Measurements from ENCODE around the gene BSDC1. TPM values are rescaled to one million over a fixed set of nuclear protein-coding genes. Genes with fewer than 3 reads are reported as not detected.
"Not testable (repeated sequence)": the region's sequence is repeated elsewhere in the genome, so short reads cannot be mapped to it uniquely, and the experiment has no call there.

The BSDC1 gene
- total RNA-seq, 1 donor from 2014 or later, result 83.1 TPM

- intact Hi-C loops (cut with DNase I); DNase-seq (ENCODE audit: low spot score); ATAC-seq: not testable (repeated sequence)
These were observed 2.3 kb upstream of the BSDC1 start for GRCh38 chr1:32396524-32396923.

GRCh38 chr1:32394890-32395432 lies 720 bp upstream of the BSDC1 start:
- DNase-seq (ENCODE audit: low spot score), result no peak
- intact Hi-C loops (cut with DNase I), result no loop called here
- ATAC-seq, result peak; percentile 17

- no peak for DNase-seq (ENCODE audit: low spot score)
- peak; percentile 55 for ATAC-seq
- intact Hi-C loops (cut with DNase I), result no loop called here
These were observed 455 bp downstream of the BSDC1 start for GRCh38 chr1:32393832-32394140.

DNA sequence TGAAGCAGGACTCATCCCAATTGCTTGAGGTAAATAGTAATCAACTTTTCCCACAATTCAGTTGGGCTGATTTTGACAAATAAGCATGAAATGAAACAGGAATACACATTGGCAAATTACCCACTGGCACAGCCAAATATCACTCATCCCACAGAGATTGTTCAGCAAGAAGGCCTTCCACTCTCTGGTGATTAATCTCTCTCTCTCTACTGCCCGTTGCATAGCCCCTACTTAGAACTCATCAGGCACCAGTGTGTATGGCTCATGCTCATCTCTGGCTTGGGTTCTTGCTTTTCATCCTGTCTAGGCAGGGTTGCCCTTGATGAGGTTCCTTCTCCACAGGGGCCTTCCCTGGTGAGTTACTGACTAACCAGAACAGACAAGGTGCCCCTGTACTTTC lies 1.1 kb downstream of the BSDC1 start:
- intact Hi-C loops (cut with DNase I), result no loop called here
- DNase-seq (ENCODE audit: low spot score) (no peak), ATAC-seq (no peak)

DNA sequence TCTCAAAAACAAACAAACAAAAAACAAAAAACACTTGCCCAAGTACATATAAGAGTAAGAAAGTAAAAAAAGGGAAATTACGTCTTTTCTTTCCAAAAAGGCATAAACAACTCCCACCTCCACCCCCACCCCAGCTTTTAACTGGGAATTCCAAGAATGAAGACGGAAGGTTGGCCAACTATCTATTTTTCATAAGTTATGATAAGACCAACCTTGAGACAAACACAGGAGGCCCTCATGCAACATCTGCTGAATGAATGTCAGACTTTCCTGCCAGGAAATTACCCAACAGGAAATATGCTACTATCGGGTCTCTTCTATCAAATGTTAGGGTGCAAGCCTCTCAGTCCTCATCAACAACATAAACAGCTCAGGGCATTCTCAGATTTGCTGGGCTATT lies 1.9 kb downstream of the BSDC1 start:
- DNase-seq (ENCODE audit: low spot score), result no peak
- ATAC-seq, result no peak
- intact Hi-C loops (cut with DNase I), result no loop called here

GRCh38 chr1:32390904-32391870 lies 3.1 kb downstream of the BSDC1 start:
- ATAC-seq (no peak), DNase-seq (ENCODE audit: low spot score) (no peak)
- intact Hi-C loops (cut with DNase I), result no loop called here

- intact Hi-C loops (cut with DNase I), result no loop called here
- no peak for ATAC-seq
- no peak for DNase-seq (ENCODE audit: low spot score)
These were observed 5.6 kb downstream of the BSDC1 start for GRCh38 chr1:32388641-32389040.

- DNase-seq (ENCODE audit: low spot score) (no peak), ATAC-seq (no peak)
- intact Hi-C loops (cut with DNase I), result no loop called here
These were observed 7.4 kb downstream of the BSDC1 start for GRCh38 chr1:32386676-32387392.

DNA sequence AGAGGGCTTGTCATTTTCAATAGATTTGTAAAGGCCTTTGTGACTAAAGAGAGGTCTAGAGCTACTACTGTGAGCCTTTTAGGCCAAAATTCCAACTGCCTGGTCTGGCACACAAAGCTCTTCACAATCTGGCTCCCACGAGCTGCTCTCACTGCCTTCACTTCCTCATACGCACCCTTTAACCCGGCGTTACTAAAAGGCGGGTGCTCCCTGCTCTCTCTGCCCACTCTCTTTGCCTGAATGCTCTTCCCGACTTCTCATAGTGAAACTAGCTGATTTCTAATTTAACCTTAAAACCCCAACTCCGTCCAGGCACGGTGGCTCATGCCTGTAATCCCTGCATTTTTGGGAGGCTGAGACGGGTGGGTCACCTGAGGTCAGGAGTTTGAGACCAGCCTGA lies 14.2 kb downstream of the BSDC1 start:
- DNase-seq (ENCODE audit: low spot score), result no peak
- intact Hi-C loops (cut with DNase I), result no loop called here
- ATAC-seq, result no peak

DNA sequence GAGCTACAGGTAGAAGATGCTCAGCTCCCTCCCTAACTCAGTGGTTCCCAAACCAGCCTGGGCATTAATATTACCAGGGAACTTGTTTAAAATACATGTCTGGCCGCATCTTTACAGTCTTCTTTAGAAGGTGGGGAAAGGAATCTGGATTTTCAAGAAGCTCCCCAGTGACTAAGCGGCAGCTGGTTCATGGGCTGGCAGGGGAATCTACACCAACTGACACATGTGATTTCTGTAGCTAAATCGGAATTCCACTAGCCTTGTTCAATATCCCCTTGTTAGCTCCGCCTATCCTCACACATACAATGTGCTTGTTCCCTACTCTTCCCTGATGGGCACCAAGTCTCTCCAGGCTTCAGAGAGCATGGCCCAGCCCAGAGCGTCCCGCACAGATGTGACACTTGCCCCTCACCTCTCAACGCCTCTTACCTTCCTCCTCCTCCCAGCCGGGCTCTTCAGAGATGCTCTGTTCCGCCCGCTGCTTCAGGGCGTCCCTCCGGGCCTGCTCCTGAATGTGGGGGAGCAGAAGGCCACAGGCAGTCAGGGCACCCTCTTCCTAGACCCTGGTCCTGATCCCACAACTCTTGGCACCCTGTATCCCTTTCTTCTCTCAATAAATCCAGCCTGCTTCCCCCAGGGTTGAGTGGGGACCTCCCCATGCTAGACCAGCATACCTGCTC lies 16.6 kb downstream of the BSDC1 start:
- intact Hi-C loops (cut with DNase I), result no loop called here
- ATAC-seq, result no peak
- no peak for DNase-seq (ENCODE audit: low spot score)

- no peak for ATAC-seq
- intact Hi-C loops (cut with DNase I), result no loop called here
- no peak for DNase-seq (ENCODE audit: low spot score)
These were observed 18.0 kb downstream of the BSDC1 start for GRCh38 chr1:32376199-32376598.

- ATAC-seq, result no peak
- no peak for DNase-seq (ENCODE audit: low spot score)
These were observed 20.1 kb downstream of the BSDC1 start for GRCh38 chr1:32373996-32374592.

DNA sequence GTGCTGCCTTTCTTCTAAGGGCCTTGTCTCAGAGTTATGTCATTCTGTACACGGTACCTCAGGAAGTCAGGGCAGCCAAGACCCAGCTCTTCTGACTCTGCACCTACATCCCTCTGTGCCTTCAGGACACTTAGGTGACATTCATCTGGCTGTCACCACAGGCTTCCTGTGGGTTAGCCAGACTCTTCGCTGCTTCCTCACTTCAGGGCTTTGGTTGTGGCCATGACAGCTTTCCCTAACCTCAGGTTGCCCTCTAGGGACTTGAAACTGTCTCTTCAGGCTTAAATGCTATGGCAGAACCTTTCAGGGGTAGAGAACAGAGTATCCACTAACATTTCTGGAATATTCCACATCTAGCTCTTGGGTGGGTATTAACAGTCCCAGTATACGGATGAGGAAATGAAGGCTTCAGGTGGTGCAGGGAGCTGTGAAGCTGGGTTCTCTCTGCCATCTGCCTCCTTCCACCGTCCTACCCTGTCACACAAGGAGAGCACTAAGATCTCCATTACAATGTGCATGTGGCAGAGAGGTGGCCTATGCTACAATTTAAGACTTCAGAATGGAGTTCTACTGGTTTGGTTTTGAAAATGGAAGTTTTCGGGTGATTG lies 22.0 kb downstream of the BSDC1 start:
- ATAC-seq (no peak), DNase-seq (ENCODE audit: low spot score) (no peak)
- intact Hi-C loops (cut with DNase I), result no loop called here

More at GRCh38 chr1:32373996-32374592, 20.1 kb downstream of the BSDC1 start:
- intact Hi-C loops (cut with DNase I), result no loop called here

DNA sequence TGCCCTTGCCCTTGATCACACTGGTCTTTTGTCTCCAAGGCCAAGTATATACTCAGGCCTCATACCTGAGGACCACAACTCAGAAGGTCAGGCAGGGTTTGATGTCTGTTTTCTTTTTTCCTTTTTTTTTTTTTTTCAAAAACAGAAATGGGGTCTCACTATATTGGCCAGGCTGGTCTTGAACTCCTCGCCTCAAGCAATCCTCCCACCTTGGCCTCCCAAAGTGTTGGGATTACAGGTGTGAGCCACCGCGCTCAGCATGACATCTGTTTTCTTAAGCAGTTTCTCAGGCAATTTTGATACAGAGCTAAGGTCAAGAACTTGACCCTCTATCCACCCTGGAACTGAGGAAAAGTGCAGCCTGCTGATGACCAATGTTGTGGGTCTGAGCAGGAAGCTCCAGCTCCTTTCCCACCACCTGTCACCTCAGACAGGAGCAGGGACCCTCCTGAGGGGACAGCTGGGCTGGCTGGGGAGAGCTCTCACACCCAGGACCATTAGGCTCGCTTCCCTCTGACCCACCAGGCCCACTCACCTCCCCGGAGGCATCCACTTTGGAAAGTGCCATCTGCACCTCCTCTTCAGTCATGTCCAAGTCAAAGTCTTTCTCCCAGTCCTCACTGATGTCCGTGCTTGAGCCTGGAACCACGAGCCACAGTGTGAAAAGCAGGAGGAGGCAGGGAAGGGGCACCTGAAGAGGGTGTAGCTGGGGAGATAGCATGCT lies 26.2 kb downstream of the BSDC1 start:
- DNase-seq (ENCODE audit: low spot score) (no peak), ATAC-seq (no peak)
- intact Hi-C loops (cut with DNase I), result loop anchor here (5.0 kb wide), 1 partner anchor 939 kb away; no protein-coding TSS in a partner anchor

DNA sequence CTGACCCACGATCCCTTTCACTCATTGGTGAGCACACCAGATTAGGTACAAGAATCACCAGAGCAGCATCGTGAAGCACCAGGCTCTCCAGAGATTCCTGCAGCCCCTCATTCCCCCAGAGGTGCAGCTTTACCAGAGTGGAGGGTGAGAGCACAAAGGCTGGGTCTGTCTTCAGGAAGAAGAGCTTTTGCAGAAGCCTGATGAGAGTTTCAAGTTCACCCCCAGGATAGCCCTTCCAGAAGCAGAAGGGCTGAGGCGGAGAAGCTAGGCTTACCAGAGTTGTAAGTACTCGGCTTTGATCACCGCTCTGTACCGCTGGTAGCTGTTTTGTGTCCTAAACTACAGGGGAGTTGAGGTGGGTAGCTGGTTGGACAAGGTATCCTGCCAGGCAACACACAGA lies 28.8 kb downstream of the BSDC1 start:
- DNase-seq (ENCODE audit: low spot score) (no peak), ATAC-seq (no peak)
- intact Hi-C loops (cut with DNase I), result loop anchor here (5.0 kb wide), 1 partner anchor 942 kb away; no protein-coding TSS in a partner anchor

GRCh38 chr1:32364836-32365235 lies 29.4 kb downstream of the BSDC1 start:
- DNase-seq (ENCODE audit: low spot score) (no peak), ATAC-seq (no peak)
- intact Hi-C loops (cut with DNase I), result loop anchor here (5.0 kb wide), 1 partner anchor 942 kb away; no protein-coding TSS in a partner anchor

GRCh38 chr1:32363713-32364112 lies 30.5 kb downstream of the BSDC1 start:
- DNase-seq (ENCODE audit: low spot score), result no peak
- no peak for ATAC-seq
- intact Hi-C loops (cut with DNase I), result no loop called here
